Measurements from ENCODE around the gene MED12. TPM values are rescaled to one million over a fixed set of nuclear protein-coding genes. Genes with fewer than 3 reads are reported as not detected.

Gene MED12
- total and polyA plus RNA-seq, 2 experiments from 2014 or later: 7.1 to 40.6 TPM

DNA sequence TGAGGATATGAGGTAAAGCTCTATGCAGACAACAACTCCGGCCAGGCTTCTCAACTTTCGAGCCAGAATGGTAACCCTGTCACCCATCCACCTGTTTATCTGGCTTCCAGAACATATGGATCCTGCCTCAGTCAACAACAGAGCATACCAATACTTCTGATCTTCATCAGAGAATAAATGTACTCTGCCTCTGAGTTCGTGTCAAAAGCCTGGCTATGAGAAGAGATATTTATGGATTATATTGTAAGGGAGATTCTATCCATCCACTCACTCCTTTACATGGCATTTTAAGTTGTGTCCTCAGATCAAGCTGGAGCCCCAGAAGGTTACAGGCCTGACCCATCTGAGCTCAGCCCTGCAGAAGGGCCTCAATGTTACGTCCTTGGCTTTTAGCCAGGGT lies 32.5 kb upstream of the MED12 start:
- Histone ChIP-seq H3K4me1 (ENCODE audit: insufficient read depth) (no peaks in the 10 kb centered on the region), H3K4me2 (no peak overlapping the region), H3K79me2 (replicated peaks; ENCODE audit: insufficient read depth) (no peaks in the 10 kb centered on the region), H3K9me2 (ENCODE audit: insufficient read depth) (no peaks in the 10 kb centered on the region), H3K36me3 (ENCODE audit: insufficient read depth) (no peaks in the 10 kb centered on the region), H3K27ac (ENCODE audit: low read depth) (no peak overlapping the region), H3K4me3 (no peak overlapping the region), H2AFZ (no peak overlapping the region), H3K27me3 (ENCODE audit: insufficient read depth) (no peaks in the 10 kb centered on the region), H3F3A (replicated peaks; ENCODE audit: low read depth) (no peaks in the 10 kb centered on the region), H4K20me1 (replicated peaks; ENCODE audit: insufficient read depth) (no peaks in the 10 kb centered on the region)
- DNase-seq (ENCODE audit: low spot score): no peak
- H3K27me3 Mint-ChIP-seq (ENCODE audit: insufficient read depth, low read depth, poor library complexity): no peaks in the 10 kb centered on the region
- TF ChIP-seq EZH2phosphoT487 (IDR thresholded peaks at IDR 0.05; ENCODE audit: unreplicated experiment) (no peak), ZNF114 (CRISPR knock-in tag; IDR thresholded peaks at IDR 0.05) (no peak), POLR2AphosphoS5 (IDR thresholded peaks at IDR 0.05; ENCODE audit: low read depth) (no peak), EZH2 (IDR thresholded peaks at IDR 0.05; ENCODE audit: low read depth, unreplicated experiment) (no peak), JUNB (IDR thresholded peaks at IDR 0.05; ENCODE audit: unreplicated experiment) (no peak), ZNF331 (CRISPR knock-in tag; IDR thresholded peaks at IDR 0.05; ENCODE audit: low read depth) (no peak), STAT1 (IDR thresholded peaks at IDR 0.05; ENCODE audit: unreplicated experiment) (no peak), NANOG (IDR thresholded peaks at IDR 0.05; ENCODE audit: borderline replicate concordance) (no peak)
- TF ChIP-seq, protein P1, sequence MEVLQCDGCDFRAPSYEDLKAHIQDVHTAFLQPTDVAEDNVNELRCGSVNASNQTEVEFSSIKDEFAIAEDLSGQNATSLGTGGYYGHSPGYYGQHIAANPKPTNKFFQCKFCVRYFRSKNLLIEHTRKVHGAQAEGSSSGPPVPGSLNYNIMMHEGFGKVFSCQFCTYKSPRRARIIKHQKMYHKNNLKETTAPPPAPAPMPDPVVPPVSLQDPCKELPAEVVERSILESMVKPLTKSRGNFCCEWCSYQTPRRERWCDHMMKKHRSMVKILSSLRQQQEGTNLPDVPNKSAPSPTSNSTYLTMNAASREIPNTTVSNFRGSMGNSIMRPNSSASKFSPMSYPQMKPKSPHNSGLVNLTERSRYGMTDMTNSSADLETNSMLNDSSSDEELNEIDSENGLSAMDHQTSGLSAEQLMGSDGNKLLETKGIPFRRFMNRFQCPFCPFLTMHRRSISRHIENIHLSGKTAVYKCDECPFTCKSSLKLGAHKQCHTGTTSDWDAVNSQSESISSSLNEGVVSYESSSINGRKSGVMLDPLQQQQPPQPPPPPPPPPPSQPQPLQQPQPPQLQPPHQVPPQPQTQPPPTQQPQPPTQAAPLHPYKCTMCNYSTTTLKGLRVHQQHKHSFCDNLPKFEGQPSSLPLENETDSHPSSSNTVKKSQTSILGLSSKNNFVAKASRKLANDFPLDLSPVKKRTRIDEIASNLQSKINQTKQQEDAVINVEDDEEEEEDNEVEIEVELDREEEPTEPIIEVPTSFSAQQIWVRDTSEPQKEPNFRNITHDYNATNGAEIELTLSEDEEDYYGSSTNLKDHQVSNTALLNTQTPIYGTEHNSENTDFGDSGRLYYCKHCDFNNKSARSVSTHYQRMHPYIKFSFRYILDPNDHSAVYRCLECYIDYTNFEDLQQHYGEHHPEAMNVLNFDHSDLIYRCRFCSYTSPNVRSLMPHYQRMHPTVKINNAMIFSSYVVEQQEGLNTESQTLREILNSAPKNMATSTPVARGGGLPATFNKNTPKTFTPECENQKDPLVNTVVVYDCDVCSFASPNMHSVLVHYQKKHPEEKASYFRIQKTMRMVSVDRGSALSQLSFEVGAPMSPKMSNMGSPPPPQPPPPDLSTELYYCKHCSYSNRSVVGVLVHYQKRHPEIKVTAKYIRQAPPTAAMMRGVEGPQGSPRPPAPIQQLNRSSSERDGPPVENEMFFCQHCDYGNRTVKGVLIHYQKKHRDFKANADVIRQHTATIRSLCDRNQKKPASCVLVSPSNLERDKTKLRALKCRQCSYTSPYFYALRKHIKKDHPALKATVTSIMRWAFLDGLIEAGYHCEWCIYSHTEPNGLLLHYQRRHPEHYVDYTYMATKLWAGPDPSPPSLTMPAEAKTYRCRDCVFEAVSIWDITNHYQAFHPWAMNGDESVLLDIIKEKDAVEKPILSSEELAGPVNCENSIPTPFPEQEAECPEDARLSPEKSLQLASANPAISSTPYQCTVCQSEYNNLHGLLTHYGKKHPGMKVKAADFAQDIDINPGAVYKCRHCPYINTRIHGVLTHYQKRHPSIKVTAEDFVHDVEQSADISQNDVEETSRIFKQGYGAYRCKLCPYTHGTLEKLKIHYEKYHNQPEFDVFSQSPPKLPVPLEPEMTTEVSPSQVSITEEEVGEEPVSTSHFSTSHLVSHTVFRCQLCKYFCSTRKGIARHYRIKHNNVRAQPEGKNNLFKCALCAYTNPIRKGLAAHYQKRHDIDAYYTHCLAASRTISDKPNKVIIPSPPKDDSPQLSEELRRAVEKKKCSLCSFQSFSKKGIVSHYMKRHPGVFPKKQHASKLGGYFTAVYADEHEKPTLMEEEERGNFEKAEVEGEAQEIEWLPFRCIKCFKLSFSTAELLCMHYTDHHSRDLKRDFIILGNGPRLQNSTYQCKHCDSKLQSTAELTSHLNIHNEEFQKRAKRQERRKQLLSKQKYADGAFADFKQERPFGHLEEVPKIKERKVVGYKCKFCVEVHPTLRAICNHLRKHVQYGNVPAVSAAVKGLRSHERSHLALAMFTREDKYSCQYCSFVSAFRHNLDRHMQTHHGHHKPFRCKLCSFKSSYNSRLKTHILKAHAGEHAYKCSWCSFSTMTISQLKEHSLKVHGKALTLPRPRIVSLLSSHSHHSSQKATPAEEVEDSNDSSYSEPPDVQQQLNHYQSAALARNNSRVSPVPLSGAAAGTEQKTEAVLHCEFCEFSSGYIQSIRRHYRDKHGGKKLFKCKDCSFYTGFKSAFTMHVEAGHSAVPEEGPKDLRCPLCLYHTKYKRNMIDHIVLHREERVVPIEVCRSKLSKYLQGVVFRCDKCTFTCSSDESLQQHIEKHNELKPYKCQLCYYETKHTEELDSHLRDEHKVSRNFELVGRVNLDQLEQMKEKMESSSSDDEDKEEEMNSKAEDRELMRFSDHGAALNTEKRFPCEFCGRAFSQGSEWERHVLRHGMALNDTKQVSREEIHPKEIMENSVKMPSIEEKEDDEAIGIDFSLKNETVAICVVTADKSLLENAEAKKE (CRISPR knock-in tag; IDR thresholded peaks at IDR 0.05): no peak
- TF ChIP-seq, protein P2, sequence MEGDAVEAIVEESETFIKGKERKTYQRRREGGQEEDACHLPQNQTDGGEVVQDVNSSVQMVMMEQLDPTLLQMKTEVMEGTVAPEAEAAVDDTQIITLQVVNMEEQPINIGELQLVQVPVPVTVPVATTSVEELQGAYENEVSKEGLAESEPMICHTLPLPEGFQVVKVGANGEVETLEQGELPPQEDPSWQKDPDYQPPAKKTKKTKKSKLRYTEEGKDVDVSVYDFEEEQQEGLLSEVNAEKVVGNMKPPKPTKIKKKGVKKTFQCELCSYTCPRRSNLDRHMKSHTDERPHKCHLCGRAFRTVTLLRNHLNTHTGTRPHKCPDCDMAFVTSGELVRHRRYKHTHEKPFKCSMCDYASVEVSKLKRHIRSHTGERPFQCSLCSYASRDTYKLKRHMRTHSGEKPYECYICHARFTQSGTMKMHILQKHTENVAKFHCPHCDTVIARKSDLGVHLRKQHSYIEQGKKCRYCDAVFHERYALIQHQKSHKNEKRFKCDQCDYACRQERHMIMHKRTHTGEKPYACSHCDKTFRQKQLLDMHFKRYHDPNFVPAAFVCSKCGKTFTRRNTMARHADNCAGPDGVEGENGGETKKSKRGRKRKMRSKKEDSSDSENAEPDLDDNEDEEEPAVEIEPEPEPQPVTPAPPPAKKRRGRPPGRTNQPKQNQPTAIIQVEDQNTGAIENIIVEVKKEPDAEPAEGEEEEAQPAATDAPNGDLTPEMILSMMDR (conservative IDR thresholded peaks at IDR 0.05; ENCODE audit: low read depth in 2 of 2): no peak
- TF ChIP-seq, protein P3, sequence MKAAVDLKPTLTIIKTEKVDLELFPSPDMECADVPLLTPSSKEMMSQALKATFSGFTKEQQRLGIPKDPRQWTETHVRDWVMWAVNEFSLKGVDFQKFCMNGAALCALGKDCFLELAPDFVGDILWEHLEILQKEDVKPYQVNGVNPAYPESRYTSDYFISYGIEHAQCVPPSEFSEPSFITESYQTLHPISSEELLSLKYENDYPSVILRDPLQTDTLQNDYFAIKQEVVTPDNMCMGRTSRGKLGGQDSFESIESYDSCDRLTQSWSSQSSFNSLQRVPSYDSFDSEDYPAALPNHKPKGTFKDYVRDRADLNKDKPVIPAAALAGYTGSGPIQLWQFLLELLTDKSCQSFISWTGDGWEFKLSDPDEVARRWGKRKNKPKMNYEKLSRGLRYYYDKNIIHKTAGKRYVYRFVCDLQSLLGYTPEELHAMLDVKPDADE (IDR thresholded peaks at IDR 0.05): no peak
- no peaks in the 10 kb centered on the region for H3K4me1 Mint-ChIP-seq
- H3K4me3 Mint-ChIP-seq: no peak overlapping the region
- H3K36me3 Mint-ChIP-seq (ENCODE audit: low read depth): no peaks in the 10 kb centered on the region
- no peaks in the 10 kb centered on the region for H3K9me3 Mint-ChIP-seq
- ATAC-seq: no peak
- H3K27ac Mint-ChIP-seq: no peak overlapping the region

Measured in GM23338 (cell line).